ENCODE measurements around the gene CNTRL.
A peak's percentile ranks its signal among the peaks of the same experiment; 100 is the strongest.

Gene CNTRL

DNA sequence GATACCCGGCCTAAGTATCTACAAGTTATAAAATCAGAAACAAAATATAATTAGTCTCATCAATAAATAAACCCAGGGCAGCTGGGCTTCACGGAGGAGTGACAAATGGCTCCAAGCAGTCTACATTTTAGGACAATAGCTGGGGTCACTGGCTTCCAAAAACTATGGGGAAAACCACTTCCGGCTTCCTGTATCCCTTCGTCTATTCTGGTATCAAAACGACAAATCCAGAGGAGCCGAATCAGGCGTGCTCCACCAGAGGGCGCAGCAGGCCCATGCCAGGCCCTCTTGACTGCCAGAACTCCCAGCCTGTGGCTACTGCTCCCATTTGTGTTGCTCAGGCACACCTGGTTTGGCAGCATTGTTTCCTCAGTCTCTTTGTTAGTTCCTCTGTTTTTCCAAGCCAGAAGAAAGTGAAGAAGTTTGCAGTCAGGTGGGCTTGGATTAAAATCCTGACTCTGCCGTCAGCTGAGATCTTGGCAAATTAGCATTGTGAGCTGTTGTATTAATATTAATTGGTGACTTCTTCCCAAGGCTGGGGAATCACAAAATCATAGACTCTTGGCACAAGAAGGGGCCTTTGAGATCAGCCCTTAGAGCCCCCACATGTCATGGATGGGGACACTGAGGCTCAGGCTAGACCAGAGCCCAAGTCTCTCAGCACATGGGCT is 138.5 kb downstream of the CNTRL start:
- DNase-seq (ENCODE audit: low read depth), result peak; percentile 87

DNA sequence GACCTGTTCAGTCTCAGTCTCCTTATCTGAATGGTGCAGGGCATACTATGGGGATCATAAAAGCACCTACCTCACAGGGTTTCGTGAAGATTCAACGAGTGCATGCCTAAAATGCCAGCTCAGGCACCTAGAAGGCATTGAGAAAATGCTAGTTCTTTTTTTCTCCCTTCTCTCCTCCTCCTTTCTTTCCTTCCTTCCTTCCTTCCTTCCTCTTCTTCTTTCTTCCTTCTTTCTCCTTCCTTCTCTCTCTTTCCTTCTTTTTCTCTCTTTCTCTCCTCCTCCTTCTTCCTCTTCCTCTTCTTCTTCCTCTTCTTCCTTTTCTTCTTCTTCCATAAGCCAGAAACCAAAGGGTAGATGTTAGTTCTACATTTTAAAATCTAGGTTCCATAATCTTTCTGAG is 139.2 kb downstream of the CNTRL start:
- TF ChIP-seq, protein P1, sequence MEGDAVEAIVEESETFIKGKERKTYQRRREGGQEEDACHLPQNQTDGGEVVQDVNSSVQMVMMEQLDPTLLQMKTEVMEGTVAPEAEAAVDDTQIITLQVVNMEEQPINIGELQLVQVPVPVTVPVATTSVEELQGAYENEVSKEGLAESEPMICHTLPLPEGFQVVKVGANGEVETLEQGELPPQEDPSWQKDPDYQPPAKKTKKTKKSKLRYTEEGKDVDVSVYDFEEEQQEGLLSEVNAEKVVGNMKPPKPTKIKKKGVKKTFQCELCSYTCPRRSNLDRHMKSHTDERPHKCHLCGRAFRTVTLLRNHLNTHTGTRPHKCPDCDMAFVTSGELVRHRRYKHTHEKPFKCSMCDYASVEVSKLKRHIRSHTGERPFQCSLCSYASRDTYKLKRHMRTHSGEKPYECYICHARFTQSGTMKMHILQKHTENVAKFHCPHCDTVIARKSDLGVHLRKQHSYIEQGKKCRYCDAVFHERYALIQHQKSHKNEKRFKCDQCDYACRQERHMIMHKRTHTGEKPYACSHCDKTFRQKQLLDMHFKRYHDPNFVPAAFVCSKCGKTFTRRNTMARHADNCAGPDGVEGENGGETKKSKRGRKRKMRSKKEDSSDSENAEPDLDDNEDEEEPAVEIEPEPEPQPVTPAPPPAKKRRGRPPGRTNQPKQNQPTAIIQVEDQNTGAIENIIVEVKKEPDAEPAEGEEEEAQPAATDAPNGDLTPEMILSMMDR (conservative IDR thresholded peaks at IDR 0.05; ENCODE audit: low read length), result no peak
- no peak overlapping the region for H3K4me3 ChIP-seq (ENCODE audit: low read length)
- no peak for DNase-seq (ENCODE audit: low read depth)

More for the DNA sequence above, 138.5 kb downstream of the CNTRL start:
- H3K4me3 ChIP-seq (ENCODE audit: low read length), result no peak overlapping the region
- TF ChIP-seq, protein P1 (conservative IDR thresholded peaks at IDR 0.05; ENCODE audit: low read length), result peak; percentile 98

DNA sequence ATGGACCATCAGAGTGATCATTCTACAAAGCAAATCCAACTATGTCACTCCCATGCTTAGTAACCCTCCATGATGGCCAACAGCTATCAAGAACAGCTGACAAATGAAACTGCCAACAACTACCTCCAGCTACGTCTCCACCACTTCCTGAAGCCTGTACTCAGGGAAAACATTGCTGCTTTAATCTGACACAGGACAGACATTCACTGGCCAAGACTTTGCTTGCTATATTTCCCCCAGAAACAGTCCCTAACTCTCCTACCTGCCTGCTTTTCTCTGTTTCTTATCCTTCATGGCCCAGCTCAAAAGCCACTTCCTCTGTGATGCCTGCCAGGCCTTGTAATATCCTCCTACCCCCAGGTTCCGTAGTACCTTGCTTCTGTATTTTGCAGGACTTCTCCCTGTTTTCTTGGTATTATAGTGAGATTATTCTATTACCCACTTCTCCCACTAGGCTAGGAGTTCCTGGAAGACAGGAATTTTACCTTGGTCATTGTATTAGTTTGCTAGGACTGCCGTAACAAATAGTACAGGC is 141.6 kb downstream of the CNTRL start:
- TF ChIP-seq, protein P1 (conservative IDR thresholded peaks at IDR 0.05; ENCODE audit: low read length), result no peak
- DNase-seq (ENCODE audit: low read depth), result no peak
- no peak overlapping the region for H3K4me3 ChIP-seq (ENCODE audit: low read length)

DNA sequence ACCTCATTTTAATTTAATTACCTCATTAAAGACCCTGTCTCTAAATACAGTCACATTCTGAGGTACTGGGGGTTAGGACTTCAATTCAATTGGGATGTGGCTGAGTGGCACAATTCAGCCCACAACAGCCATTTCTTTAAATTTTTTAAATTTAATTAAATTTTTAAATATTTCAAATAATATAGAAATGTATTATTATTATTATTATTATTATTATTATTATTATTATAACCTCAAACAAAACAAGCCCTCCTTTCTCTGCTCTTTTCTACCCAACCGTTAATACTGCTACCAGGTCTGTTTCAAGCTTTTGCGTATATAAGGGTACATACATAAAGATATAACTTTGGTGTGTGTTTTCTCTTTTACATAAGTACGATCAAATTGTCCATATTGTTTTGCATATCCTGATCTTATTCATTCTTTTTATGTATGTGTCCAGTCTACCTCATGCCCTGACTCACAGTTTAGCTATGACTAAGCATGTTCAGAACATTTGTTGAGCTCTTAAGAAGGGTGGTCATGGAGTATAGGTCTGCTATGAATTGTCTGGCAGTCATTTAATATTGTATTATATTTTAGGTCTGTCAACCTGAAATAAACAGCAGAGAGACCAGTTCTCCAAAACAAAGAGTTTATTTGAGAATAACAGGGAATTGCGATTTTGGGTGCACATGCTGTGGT is 143.0 kb downstream of the CNTRL start:
- TF ChIP-seq, protein P1 (conservative IDR thresholded peaks at IDR 0.05; ENCODE audit: low read length), result no peak
- no peak for DNase-seq (ENCODE audit: low read depth)
- H3K4me3 ChIP-seq (ENCODE audit: low read length), result no peak overlapping the region

DNA sequence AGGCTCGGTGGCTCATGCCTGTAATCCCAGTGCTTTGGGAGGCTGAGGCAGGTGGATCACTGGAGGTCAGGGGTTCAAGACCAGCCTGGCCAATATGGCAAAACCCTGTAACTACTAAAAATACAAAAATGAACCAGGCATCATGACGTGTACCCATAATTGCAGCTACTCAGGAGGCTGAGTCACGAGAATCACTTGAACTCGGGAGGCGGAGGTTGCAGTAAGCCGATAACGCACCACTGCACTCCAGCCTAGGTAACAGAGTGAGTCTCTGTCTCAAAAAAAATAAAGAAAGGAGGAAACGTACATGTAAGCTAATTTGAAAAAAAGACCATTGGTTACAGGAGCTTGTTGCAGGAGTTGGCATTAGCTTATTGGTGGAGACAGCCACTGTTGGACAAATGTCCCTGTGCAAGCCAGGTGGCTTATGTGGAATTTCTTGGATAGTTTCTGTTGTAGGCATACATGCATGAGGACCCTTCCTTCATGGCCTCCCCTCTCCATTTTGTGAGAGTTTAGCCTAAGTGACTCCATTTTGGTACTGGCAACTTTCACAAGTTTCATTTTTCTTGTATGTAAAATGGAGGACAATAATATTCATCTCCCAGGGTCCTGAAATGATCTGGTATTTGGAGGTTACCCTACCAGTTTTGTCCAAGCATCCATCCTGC is 143.7 kb downstream of the CNTRL start:
- no peak for DNase-seq (ENCODE audit: low read depth)
- H3K4me3 ChIP-seq (ENCODE audit: low read length), result no peak overlapping the region
- TF ChIP-seq, protein P1 (conservative IDR thresholded peaks at IDR 0.05; ENCODE audit: low read length), result no peak

DNA sequence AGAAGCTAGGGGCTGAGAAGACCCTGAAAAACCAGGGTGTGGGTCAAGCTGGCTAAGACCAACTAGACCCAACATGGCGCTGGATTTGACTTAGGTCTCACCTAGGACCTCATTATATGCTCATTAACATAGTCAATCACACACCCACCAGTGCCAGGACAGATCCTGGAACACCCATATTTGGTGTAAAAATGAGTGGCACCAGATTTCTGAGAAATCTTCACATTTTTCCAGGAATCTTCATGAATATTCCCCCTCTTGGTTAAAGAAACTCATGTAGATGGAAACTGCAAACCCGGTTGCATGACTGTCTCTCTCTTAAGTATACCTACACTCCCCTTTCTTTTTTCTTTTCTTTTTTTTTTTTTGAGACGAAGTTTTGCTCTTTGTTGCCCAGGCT is 144.8 kb downstream of the CNTRL start:
- H3K4me3 ChIP-seq (ENCODE audit: low read length), result no peak overlapping the region
- no peak for DNase-seq (ENCODE audit: low read depth)
- TF ChIP-seq, protein P1 (conservative IDR thresholded peaks at IDR 0.05; ENCODE audit: low read length), result no peak
